ENCODE data around the gene NAALADL2.
"Not testable (repeated sequence)": the region's sequence is repeated elsewhere in the genome, so short reads cannot be mapped to it uniquely, and the experiment has no call there.

The NAALADL2 gene

GRCh38 chr3:175749981-175750380, 890.8 kb downstream of the NAALADL2 start:
- no peak for DNase-seq (ENCODE audit: low spot score)

- no peak for DNase-seq (ENCODE audit: low spot score)
Measured at GRCh38 chr3:175751089-175751488, 892.0 kb downstream of the NAALADL2 start.

- no peak for DNase-seq (ENCODE audit: low spot score)
Measured at GRCh38 chr3:175763948-175764347, 904.8 kb downstream of the NAALADL2 start.

GRCh38 chr3:175764722-175765121, 905.6 kb downstream of the NAALADL2 start:
- no peak for DNase-seq (ENCODE audit: low spot score)

- no peak for DNase-seq (ENCODE audit: low spot score)
Measured at GRCh38 chr3:175770426-175770825, 911.3 kb downstream of the NAALADL2 start.

GRCh38 chr3:175777495-175777894, 918.4 kb downstream of the NAALADL2 start:
- no peak for DNase-seq (ENCODE audit: low spot score)

GRCh38 chr3:175777965-175778364, 918.8 kb downstream of the NAALADL2 start:
- no peak for DNase-seq (ENCODE audit: low spot score)

- DNase-seq (ENCODE audit: low spot score) = no peak
Measured at GRCh38 chr3:175778994-175779393, 919.9 kb downstream of the NAALADL2 start.

GRCh38 chr3:175787109-175787508, 928.0 kb downstream of the NAALADL2 start:
- DNase-seq (ENCODE audit: low spot score) = not testable (repeated sequence)

- DNase-seq (ENCODE audit: low spot score) = no peak
Measured at GRCh38 chr3:175792245-175792644, 933.1 kb downstream of the NAALADL2 start.

- no peak for DNase-seq (ENCODE audit: low spot score)
Measured at GRCh38 chr3:175798326-175798725, 939.2 kb downstream of the NAALADL2 start.

GRCh38 chr3:175805825-175806224, 946.7 kb downstream of the NAALADL2 start:
- DNase-seq (ENCODE audit: low spot score) = no peak

GRCh38 chr3:175807175-175807574, 948.0 kb downstream of the NAALADL2 start:
- no peak for DNase-seq (ENCODE audit: low spot score)

- DNase-seq (ENCODE audit: low spot score) = no peak
Measured at GRCh38 chr3:175818811-175819464, 959.8 kb downstream of the NAALADL2 start.

GRCh38 chr3:175822766-175823491, 963.8 kb downstream of the NAALADL2 start:
- DNase-seq (ENCODE audit: low spot score) = not testable (repeated sequence)

- not testable (repeated sequence) for DNase-seq (ENCODE audit: low spot score)
Measured at GRCh38 chr3:175825016-175825580, 966.0 kb downstream of the NAALADL2 start.

GRCh38 chr3:175826759-175827158, 967.6 kb downstream of the NAALADL2 start:
- no peak for DNase-seq (ENCODE audit: low spot score)

GRCh38 chr3:175829809-175830208, 970.7 kb downstream of the NAALADL2 start:
- DNase-seq (ENCODE audit: low spot score) = not testable (repeated sequence)

GRCh38 chr3:175835763-175836162, 976.6 kb downstream of the NAALADL2 start:
- DNase-seq (ENCODE audit: low spot score) = not testable (repeated sequence)

GRCh38 chr3:175836617-175837016, 977.5 kb downstream of the NAALADL2 start:
- no peak for DNase-seq (ENCODE audit: low spot score)

- DNase-seq (ENCODE audit: low spot score) = no peak
Measured at GRCh38 chr3:175837962-175838361, 978.8 kb downstream of the NAALADL2 start.

GRCh38 chr3:175839366-175840005, 980.4 kb downstream of the NAALADL2 start:
- DNase-seq (ENCODE audit: low spot score) = no peak

- DNase-seq (ENCODE audit: low spot score) = no peak
Measured at GRCh38 chr3:175851541-175851940, 992.4 kb downstream of the NAALADL2 start.
